ENCODE measurements around the gene GSTA4.
"Not testable (repeated sequence)": the region's sequence is repeated elsewhere in the genome, so short reads cannot be mapped to it uniquely, and the experiment has no call there.

Gene GSTA4

GRCh38 chr6:53011979-53012378 is 16.9 kb upstream of the GSTA4 start:
- DNase-seq = no peak

- DNase-seq = no peak
Observed at GRCh38 chr6:53010504-53010903, 15.4 kb upstream of the GSTA4 start.

GRCh38 chr6:53009511-53009910 is 14.4 kb upstream of the GSTA4 start:
- DNase-seq = no peak

- DNase-seq = no peak
Observed at GRCh38 chr6:53009056-53009455, 14.0 kb upstream of the GSTA4 start.

GRCh38 chr6:53008192-53008687 is 13.2 kb upstream of the GSTA4 start:
- not testable (repeated sequence) for DNase-seq

- no peak for DNase-seq
Observed at GRCh38 chr6:53005663-53006250, 10.7 kb upstream of the GSTA4 start.

- DNase-seq = no peak
Observed at GRCh38 chr6:52999456-52999855, 4.4 kb upstream of the GSTA4 start.

- no peak for DNase-seq
Observed at GRCh38 chr6:52998603-52999002, 3.5 kb upstream of the GSTA4 start.

- peak; percentile 15 for DNase-seq
Observed at GRCh38 chr6:52995913-52996645, 995 bp upstream of the GSTA4 start.

GRCh38 chr6:52994839-52995088 is 320 bp downstream of the GSTA4 start:
- peak; percentile 48 for DNase-seq

GRCh38 chr6:52994031-52994838 is 849 bp downstream of the GSTA4 start:
- peak; percentile 24 for DNase-seq

GRCh38 chr6:52992980-52993920 is 1.8 kb downstream of the GSTA4 start:
- DNase-seq = no peak

- no peak for DNase-seq
Observed at GRCh38 chr6:52990342-52990741, 4.7 kb downstream of the GSTA4 start.

- no peak for DNase-seq
Observed at GRCh38 chr6:52985228-52985627, 9.9 kb downstream of the GSTA4 start.

GRCh38 chr6:52984247-52984646 is 10.8 kb downstream of the GSTA4 start:
- DNase-seq = no peak

GRCh38 chr6:52983159-52983848 is 11.8 kb downstream of the GSTA4 start:
- no peak for DNase-seq

GRCh38 chr6:52982680-52983079 is 12.4 kb downstream of the GSTA4 start:
- no peak for DNase-seq

GRCh38 chr6:52981222-52981900 is 13.7 kb downstream of the GSTA4 start:
- DNase-seq = no peak

GRCh38 chr6:52976591-52977035 is 18.5 kb downstream of the GSTA4 start:
- no peak for DNase-seq

GRCh38 chr6:52976149-52976548 is 18.9 kb downstream of the GSTA4 start:
- DNase-seq = no peak

GRCh38 chr6:52975580-52975979 is 19.5 kb downstream of the GSTA4 start:
- no peak for DNase-seq

- no peak for DNase-seq
Observed at GRCh38 chr6:52972989-52973388, 22.1 kb downstream of the GSTA4 start.

Data from COR-L47 (cell line).